OCI-LY1 (cell line): ENCODE measurements around the gene KRT20.

ENCODE experiments used
- H2AFZ ChIP-seq: fragments of 200-600 bp; sonication (generic), shearing (Covaris generic); 2 replicates; pipeline ENCODE4 v1.6.0; 2014; ENCODE audit warnings: antibody characterized with exemption, mild to moderate bottlenecking, low read length
- H3F3A ChIP-seq: fragments of 200-600 bp; sonication (generic), shearing (Covaris generic); 2 replicates; pipeline ENCODE4 v1.6.0; 2014; ENCODE audit warnings: mild to moderate bottlenecking, antibody characterized with exemption, low read length, moderate library complexity; ENCODE audit not compliant: insufficient read depth
- H3K27ac ChIP-seq: fragments of 200-600 bp; sonication (generic); 2 replicates; pipeline ENCODE4 v1.5.1; 2014; ENCODE audit warnings: low read length, mixed run types, mild to moderate bottlenecking, low read depth; ENCODE audit not compliant: poor library complexity, severe bottlenecking
- H3K27me3 ChIP-seq: fragments of 200-600 bp; sonication (generic); 2 replicates; pipeline ENCODE4 v1.6.0; 2014; ENCODE audit warnings: antibody characterized with exemption, mild to moderate bottlenecking, low read length, moderate library complexity; ENCODE audit not compliant: insufficient read depth
- H3K36me3 ChIP-seq: fragments of 200-600 bp; sonication (generic); 2 replicates; pipeline ENCODE4 v1.6.1; 2014; ENCODE audit warnings: mild to moderate bottlenecking, antibody characterized with exemption, low read length, moderate library complexity, mixed read lengths; ENCODE audit not compliant: insufficient read depth
- H3K4me1 ChIP-seq: fragments of 200-600 bp; sonication (generic); 2 replicates; pipeline ENCODE4 v1.5.1; 2014; ENCODE audit warnings: mild to moderate bottlenecking, low read length, moderate library complexity; ENCODE audit not compliant: insufficient read depth, severe bottlenecking
- H3K4me2 ChIP-seq: fragments of 200-600 bp; sonication (generic), shearing (Covaris generic); 2 replicates; pipeline ENCODE4 v1.6.1; 2014; ENCODE audit warnings: low read length
- H3K4me3 ChIP-seq: fragments of 200-600 bp; sonication (generic); 2 replicates; pipeline ENCODE4 v1.5.1; 2014; ENCODE audit warnings: low read length, low read depth, mild to moderate bottlenecking, mixed read lengths; ENCODE audit not compliant: poor library complexity, severe bottlenecking
- H3K79me2 ChIP-seq: fragments of 200-600 bp; shearing (Covaris generic); 2 replicates; pipeline ENCODE4 v1.6.1; 2016; ENCODE audit warnings: mixed run types, low read length, mixed read lengths; ENCODE audit not compliant: insufficient read depth
- H3K9ac ChIP-seq: fragments of 200-600 bp; sonication (generic), shearing (Covaris generic); 2 replicates; pipeline ENCODE4 v1.6.1; 2014; ENCODE audit warnings: mild to moderate bottlenecking, low read length, mixed read lengths
- H3K9me2 ChIP-seq: fragments of 200-600 bp; sonication (generic), shearing (Covaris generic); 2 replicates; pipeline ENCODE4 v1.6.1; 2014; ENCODE audit warnings: low read depth, mild to moderate bottlenecking, low read length, mixed read lengths
- H3K9me3 ChIP-seq: fragments of 200-600 bp; shearing (Covaris generic); 2 replicates; pipeline ENCODE4 v1.6.1; 2014; ENCODE audit warnings: low read length, mixed read lengths
- H4K20me1 ChIP-seq: fragments of 200-600 bp; sonication (generic), shearing (Covaris generic); 2 replicates; pipeline ENCODE4 v1.6.0; 2016; ENCODE audit warnings: mild to moderate bottlenecking, low read length; ENCODE audit not compliant: insufficient read depth
- EZH2 ChIP-seq: fragments of 200-600 bp; sonication (generic), shearing (Covaris generic); IDR thresholded peaks from 2 replicates; pipeline ENCODE4 v1.8.0; 2017; ENCODE audit warnings: borderline replicate concordance, mixed run types, mild to moderate bottlenecking, antibody characterized with exemption, low read length, moderate library complexity, mixed read lengths
- TF ChIP-seq, protein P1 (sequence below): fragments of 200-600 bp; sonication (generic), shearing (Covaris generic); IDR thresholded peaks from 2 replicates; pipeline ENCODE4 v1.5.1; 2017; ENCODE audit warnings: mild to moderate bottlenecking, antibody characterized with exemption, low read length, moderate library complexity, mixed read lengths

The KRT20 gene

DNA sequence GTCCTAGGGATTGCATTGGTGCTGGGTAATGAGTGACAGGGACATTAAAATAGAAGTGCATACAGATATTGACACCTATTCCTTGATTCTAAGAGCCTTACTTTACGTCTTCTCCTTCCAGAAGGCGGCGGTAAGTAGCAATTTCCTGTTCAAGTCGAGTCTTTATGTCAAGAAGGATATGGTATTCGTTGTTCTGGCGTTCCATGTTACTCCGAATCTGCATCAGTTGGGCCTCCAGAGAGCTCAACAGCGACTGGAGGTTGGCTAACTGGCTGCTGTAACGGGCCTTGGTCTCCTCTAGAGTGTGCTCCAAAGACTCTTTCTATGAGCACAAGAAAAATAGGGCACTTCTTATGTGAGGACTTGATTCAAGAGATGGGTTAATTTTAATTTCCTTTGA is 7.0 kb downstream of the KRT20 start:
- TF ChIP-seq EZH2 = no peak
- TF ChIP-seq, protein P1, sequence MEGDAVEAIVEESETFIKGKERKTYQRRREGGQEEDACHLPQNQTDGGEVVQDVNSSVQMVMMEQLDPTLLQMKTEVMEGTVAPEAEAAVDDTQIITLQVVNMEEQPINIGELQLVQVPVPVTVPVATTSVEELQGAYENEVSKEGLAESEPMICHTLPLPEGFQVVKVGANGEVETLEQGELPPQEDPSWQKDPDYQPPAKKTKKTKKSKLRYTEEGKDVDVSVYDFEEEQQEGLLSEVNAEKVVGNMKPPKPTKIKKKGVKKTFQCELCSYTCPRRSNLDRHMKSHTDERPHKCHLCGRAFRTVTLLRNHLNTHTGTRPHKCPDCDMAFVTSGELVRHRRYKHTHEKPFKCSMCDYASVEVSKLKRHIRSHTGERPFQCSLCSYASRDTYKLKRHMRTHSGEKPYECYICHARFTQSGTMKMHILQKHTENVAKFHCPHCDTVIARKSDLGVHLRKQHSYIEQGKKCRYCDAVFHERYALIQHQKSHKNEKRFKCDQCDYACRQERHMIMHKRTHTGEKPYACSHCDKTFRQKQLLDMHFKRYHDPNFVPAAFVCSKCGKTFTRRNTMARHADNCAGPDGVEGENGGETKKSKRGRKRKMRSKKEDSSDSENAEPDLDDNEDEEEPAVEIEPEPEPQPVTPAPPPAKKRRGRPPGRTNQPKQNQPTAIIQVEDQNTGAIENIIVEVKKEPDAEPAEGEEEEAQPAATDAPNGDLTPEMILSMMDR = no peak
- H3K4me3 ChIP-seq = no peak overlapping the region
- no peaks in the 10 kb centered on the region for H3K9me3 ChIP-seq
- H3F3A ChIP-seq = no peaks in the 10 kb centered on the region
- no peak overlapping the region for H2AFZ ChIP-seq
- no peak overlapping the region for H3K9ac ChIP-seq
- H3K79me2 ChIP-seq = no peaks in the 10 kb centered on the region
- no peaks in the 10 kb centered on the region for H3K4me1 ChIP-seq
- no peaks in the 10 kb centered on the region for H4K20me1 ChIP-seq
- no peak overlapping the region for H3K27ac ChIP-seq
- H3K4me2 ChIP-seq = no peak overlapping the region
- no peaks in the 10 kb centered on the region for H3K36me3 ChIP-seq
- H3K27me3 ChIP-seq = no peaks in the 10 kb centered on the region
- H3K9me2 ChIP-seq = no peaks in the 10 kb centered on the region

DNA sequence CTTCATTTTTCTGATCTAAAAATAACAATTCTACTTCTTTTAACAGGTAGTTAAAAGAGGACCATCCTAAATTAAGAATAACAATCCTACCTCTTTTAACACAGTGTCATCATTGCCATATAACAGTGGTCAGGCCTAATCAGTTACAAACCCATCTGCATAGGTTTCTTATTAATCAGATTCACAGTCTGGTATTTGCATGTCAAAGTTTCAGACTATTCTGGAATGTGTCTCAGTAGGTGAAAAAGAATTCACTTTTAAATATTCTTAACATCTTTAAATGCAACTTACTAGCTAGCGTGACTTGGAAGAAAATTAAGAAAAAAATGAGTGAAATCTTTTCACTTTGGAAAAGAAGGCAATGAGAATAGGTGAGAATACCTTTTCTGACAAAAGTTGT is 11.2 kb downstream of the KRT20 start:
- Histone ChIP-seq H3K27ac (no peak overlapping the region), H3F3A (no peaks in the 10 kb centered on the region), H3K4me1 (no peaks in the 10 kb centered on the region), H4K20me1 (no peaks in the 10 kb centered on the region), H3K9ac (no peak overlapping the region), H3K9me3 (no peaks in the 10 kb centered on the region), H2AFZ (no peak overlapping the region), H3K27me3 (no peaks in the 10 kb centered on the region), H3K4me2 (no peak overlapping the region), H3K4me3 (no peak overlapping the region), H3K36me3 (no peaks in the 10 kb centered on the region), H3K9me2 (no peaks in the 10 kb centered on the region), H3K79me2 (no peaks in the 10 kb centered on the region)
- no peak for TF ChIP-seq EZH2
- TF ChIP-seq, protein P1 = no peak

DNA sequence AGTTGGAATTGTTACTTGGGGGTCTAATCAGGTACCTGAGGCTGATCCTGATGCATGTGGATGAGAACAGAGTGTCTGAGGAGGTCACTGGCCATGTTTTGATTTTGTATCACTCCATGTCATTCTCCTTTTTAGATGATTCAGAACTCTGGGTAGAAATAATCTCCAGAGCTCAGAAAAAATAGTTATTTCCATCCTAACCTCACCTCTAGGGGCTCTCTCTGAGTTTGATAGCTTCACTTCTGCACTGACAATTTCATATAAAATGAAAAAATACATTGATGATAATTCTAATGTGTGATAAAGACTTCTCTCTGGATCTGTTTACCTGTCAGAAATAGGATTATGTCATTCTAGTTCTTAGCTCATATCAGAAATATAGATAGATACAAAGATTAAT is 11.8 kb downstream of the KRT20 start:
- H3K4me2 ChIP-seq = no peak overlapping the region
- H3K36me3 ChIP-seq = no peaks in the 10 kb centered on the region
- TF ChIP-seq, protein P1 = no peak
- no peak for TF ChIP-seq EZH2
- H3K27ac ChIP-seq = no peak overlapping the region
- no peaks in the 10 kb centered on the region for H3K4me1 ChIP-seq
- H3K9me2 ChIP-seq = no peaks in the 10 kb centered on the region
- H3K9me3 ChIP-seq = no peaks in the 10 kb centered on the region
- H3K9ac ChIP-seq = no peak overlapping the region
- H3K79me2 ChIP-seq = no peaks in the 10 kb centered on the region
- H3K4me3 ChIP-seq = no peak overlapping the region
- H4K20me1 ChIP-seq = no peaks in the 10 kb centered on the region
- no peaks in the 10 kb centered on the region for H3K27me3 ChIP-seq
- H3F3A ChIP-seq = no peaks in the 10 kb centered on the region
- H2AFZ ChIP-seq = no peak overlapping the region
